Kidney (tissue), 14 donors: Measurements from ENCODE around the gene ADSS1. TPM values are rescaled to one million over a fixed set of nuclear protein-coding genes. Genes with fewer than 3 reads are reported as not detected.

ENCODE experiments used
- DNase-seq, 5 donors: peaks; one replicate each; pipeline ENCODE4 v3.0.0-alpha.2; 2013 to 2020
- FAIRE-seq: peaks from 2 replicates; lab custom pipeline; 2012; peaks lifted over from hg19 to GRCh38; lab: Jason Lieb, UNC
- H3K27ac ChIP-seq, 2 donors: one replicate each; pipeline ENCODE4 v1.7.0; 2013; ENCODE audit warnings: low read depth in 2 of 2, low read length in 2 of 2, inconsistent platforms in 1 of 2
- H3K27me3 ChIP-seq: one replicate; pipeline ENCODE4 v1.7.1; 2013; ENCODE audit warnings: low read length, inconsistent platforms; ENCODE audit not compliant: control insufficient read depth, insufficient read depth
- H3K36me3 ChIP-seq, 3 donors: one replicate each; pipeline versions ENCODE4 v1.7.0 to v1.7.1; 2013; ENCODE audit warnings: low read length in 3 of 3, control low read depth in 1 of 3, inconsistent platforms in 1 of 3; ENCODE audit not compliant: insufficient read depth in 3 of 3, control insufficient read depth in 2 of 3
- H3K4me1 ChIP-seq, 3 donors: one replicate each; pipeline versions ENCODE4 v1.7.0 to v1.7.1; 2013; ENCODE audit warnings: low read length in 3 of 3, inconsistent platforms in 1 of 3, low read depth in 1 of 3; ENCODE audit not compliant: control insufficient read depth in 2 of 3, insufficient read depth in 2 of 3
- H3K4me3 ChIP-seq, 3 donors: one replicate each; pipeline versions ENCODE4 v1.7.0 to v1.8.1; 2013; ENCODE audit warnings: low read length in 3 of 3, control low read depth in 1 of 3, inconsistent platforms in 1 of 3
- H3K9ac ChIP-seq, 3 donors: one replicate each; pipeline versions ENCODE4 v1.7.0 to v1.7.1; 2013; ENCODE audit warnings: low read length in 3 of 3, control low read depth in 1 of 3, inconsistent platforms in 1 of 3
- H3K9me3 ChIP-seq, 3 donors: one replicate each; pipeline versions ENCODE4 v1.7.0 to v1.7.1; 2013; ENCODE audit warnings: low read length in 3 of 3, control low read depth in 1 of 3, inconsistent platforms in 1 of 3; ENCODE audit not compliant: control insufficient read depth in 2 of 3, insufficient read depth in 1 of 3
- CTCF ChIP-seq: IDR thresholded peaks from 3 replicates; pipeline ENCODE4 v1.5.1; 2012; ENCODE audit warnings: mild to moderate bottlenecking, moderate library complexity, borderline replicate concordance; ENCODE audit not compliant: insufficient read depth; ENCODE audit errors: extremely low read depth
- intact Hi-C: fragments of 100-400 bp; cut with DNase I; formaldehyde crosslinking; loops from one replicate; pipeline ENCODE4 v1.11.1; 2022
- polyA plus RNA-seq: library from polyadenylated mRNA; stranded (reverse); fragments of 350-450 nt; fragmentation: Illumina TruSeq; extraction: RNeasy Lipid Tissue Mini Kit (QIAGEN cat#74804); gene quantifications from one replicate; pipeline ENCODE4 v1.2.3, GENCODE V29; 2014; ENCODE audit warnings: low read depth, low replicate concordance; ENCODE audit not compliant: insufficient read depth
- total RNA-seq: library from RNA; stranded (reverse); fragmentation: NEBNext Ultra II Directional; extraction: Animal tissue kit (Norgen Biotek cat#: 25700); gene quantifications from one replicate; pipeline ENCODE4 v1.2.1, GENCODE V29; 2021
- donor health status: control.
- donor health status: control.
- donor health status: control.
- donor health status: control.
- donor health status: control.
- donor health status: DM: yes; HTN: yes; CAD: no.
- donor health status: Normal renal cell carcinoma (clear cell type).

The ADSS1 gene
- total and polyA plus RNA-seq, 2 donors from 2014 or later = 7.5 to 16.5 TPM

- TF ChIP-seq CTCF = no peak
- intact Hi-C loops = no loop called here
- Histone ChIP-seq H3K4me1 (peaks cover 0 to 8% (median 3%) of the 10 kb centered on the region in 3 donors), H3K9ac (no peak overlapping the region), H3K27me3 (no peaks in the 10 kb centered on the region), H3K36me3 (no peaks in the 10 kb centered on the region), H3K4me3 (no peak overlapping the region), H3K9me3 (no peaks in the 10 kb centered on the region), H3K27ac (no peak overlapping the region)
- FAIRE-seq (no peak), DNase-seq (no peak)
Observed at GRCh38 chr14:104787736-104788135, 63.7 kb downstream of the ADSS1 start.

GRCh38 chr14:104788161-104788818 is 64.3 kb downstream of the ADSS1 start:
- intact Hi-C loops = no loop called here
- H3K4me3 ChIP-seq = no peak overlapping the region
- DNase-seq (no peak), FAIRE-seq (no peak)
- H3K9me3 ChIP-seq = no peaks in the 10 kb centered on the region
- no peak overlapping the region for H3K27ac ChIP-seq
- no peak for TF ChIP-seq CTCF
- H3K36me3 ChIP-seq = no peaks in the 10 kb centered on the region
- H3K4me1 ChIP-seq = peaks cover 0 to 12% (median 3%) of the 10 kb centered on the region in 3 donors
- no peak overlapping the region for H3K9ac ChIP-seq
- H3K27me3 ChIP-seq = no peaks in the 10 kb centered on the region

- no peak overlapping the region for H3K4me3 ChIP-seq
- TF ChIP-seq CTCF = no peak
- H3K27ac ChIP-seq = no peak overlapping the region
- no peaks in the 10 kb centered on the region for H3K9me3 ChIP-seq
- H3K9ac ChIP-seq = no peak overlapping the region
- no peaks in the 10 kb centered on the region for H3K36me3 ChIP-seq
- intact Hi-C loops = no loop called here
- peaks cover 0 to 20% (median 3%) of the 10 kb centered on the region in 3 donors for H3K4me1 ChIP-seq
- no peaks in the 10 kb centered on the region for H3K27me3 ChIP-seq
- DNase-seq (no peak), FAIRE-seq (no peak)
Observed at GRCh38 chr14:104788873-104789663, 65.0 kb downstream of the ADSS1 start.
